Liver (tissue), 9 donors: ENCODE results near the gene LDHB. TPM values are rescaled to one million over a fixed set of nuclear protein-coding genes. Genes with fewer than 3 reads are reported as not detected.

Source experiments
- DNase-seq: peaks from one replicate; pipeline ENCODE4 v3.0.0-alpha.2; 2017; ENCODE audit warnings: low spot score
- H3K27ac ChIP-seq, 2 donors: one replicate each; pipeline ENCODE4 v1.7.0; 2013; ENCODE audit warnings: inconsistent platforms in 2 of 2, low read length in 2 of 2, control low read depth in 1 of 2, low read depth in 1 of 2, mild to moderate bottlenecking in 1 of 2
- H3K27me3 ChIP-seq, 4 donors: one replicate each; pipeline versions ENCODE4 v1.6.1 to v1.7.0; 2013; ENCODE audit warnings: low read length in 3 of 4, inconsistent platforms in 1 of 4, mild to moderate bottlenecking in 1 of 4, moderate library complexity in 1 of 4; ENCODE audit not compliant: control insufficient read depth in 4 of 4, insufficient read depth in 4 of 4
- H3K36me3 ChIP-seq, 4 donors: one replicate each; pipeline versions ENCODE4 v1.6.1 to v1.7.0; 2013; ENCODE audit warnings: low read length in 3 of 4, mild to moderate bottlenecking in 3 of 4, low read depth in 1 of 4, moderate library complexity in 1 of 4; ENCODE audit not compliant: control insufficient read depth in 4 of 4, insufficient read depth in 3 of 4
- H3K4me1 ChIP-seq, 4 donors: one replicate each; pipeline versions ENCODE4 v1.6.1 to v1.7.0; 2013; ENCODE audit warnings: low read length in 3 of 4, mild to moderate bottlenecking in 3 of 4, moderate library complexity in 1 of 4; ENCODE audit not compliant: control insufficient read depth in 4 of 4, insufficient read depth in 4 of 4
- H3K4me3 ChIP-seq, 3 donors: one replicate each; pipeline versions ENCODE4 v1.6.1 to v1.7.0; 2013; ENCODE audit warnings: low read length in 3 of 3, control low read depth in 1 of 3, low read depth in 1 of 3, mild to moderate bottlenecking in 1 of 3
- H3K9ac ChIP-seq, 2 donors: one replicate each; pipeline ENCODE4 v1.7.0; 2013; ENCODE audit warnings: low read length in 2 of 2, mild to moderate bottlenecking in 2 of 2, moderate library complexity in 2 of 2, control low read depth in 1 of 2, low read depth in 1 of 2
- H3K9me3 ChIP-seq, 4 donors: one replicate each; pipeline versions ENCODE4 v1.6.1 to v1.7.0; 2013; ENCODE audit warnings: low read length in 3 of 4; ENCODE audit not compliant: control insufficient read depth in 4 of 4
- EGR1 ChIP-seq, 2 donors: IDR thresholded peaks; 2 replicates each; pipeline ENCODE4 v1.6.1; 2016 to 2018; ENCODE audit warnings: antibody characterized with exemption in 2 of 2, low read depth in 2 of 2
- FOXA1 ChIP-seq: IDR thresholded peaks from 2 replicates; pipeline ENCODE4 v1.6.1; 2016; ENCODE audit warnings: antibody characterized with exemption
- FOXA2 ChIP-seq: IDR thresholded peaks from 2 replicates; pipeline ENCODE4 v1.6.1; 2016; ENCODE audit warnings: antibody characterized with exemption
- HNF4A ChIP-seq, 2 donors: conservative IDR thresholded peaks; 2 replicates each; pipeline ENCODE4 v1.6.1; 2016; ENCODE audit warnings: antibody characterized with exemption in 2 of 2, mild to moderate bottlenecking in 2 of 2
- JUND ChIP-seq, 2 donors: IDR thresholded peaks; 2 replicates each; pipeline ENCODE4 v1.6.1; 2016; ENCODE audit warnings: antibody characterized with exemption in 2 of 2
- NR2F2 ChIP-seq: IDR thresholded peaks from 2 replicates; pipeline ENCODE4 v1.6.1; 2016; ENCODE audit warnings: antibody characterized with exemption
- RXRA ChIP-seq, 2 donors: IDR thresholded peaks; 2 replicates each; pipeline ENCODE4 v1.6.1; 2017 to 2018; ENCODE audit warnings: antibody characterized with exemption in 2 of 2, mild to moderate bottlenecking in 1 of 2
- TAF1 ChIP-seq: conservative IDR thresholded peaks from 2 replicates; pipeline ENCODE4 v1.6.1; 2016; ENCODE audit warnings: antibody characterized with exemption, mild to moderate bottlenecking
- YY1 ChIP-seq: IDR thresholded peaks from 2 replicates; pipeline ENCODE4 v1.6.1; 2016; ENCODE audit warnings: antibody characterized with exemption, mild to moderate bottlenecking
- WGBS: extraction: QIAGEN DNeasy Blood & Tissue Kit; methylation state at CpG from one replicate; pipeline ENCODE4 v1.1.7; 2013; 5-methylcytosine and 5-hydroxymethylcytosine counted together
- polyA plus RNA-seq, 2 donors: library from polyadenylated mRNA; stranded (reverse) in 1 of 2; unstranded in 1 of 2; fragments of 200-250 nt in 1 of 2; fragments of >200 nt in 1 of 2; fragmentation: Nextera tagmentation in 1 of 2; extraction: Ambion mirVana in 1 of 2; gene quantifications; one replicate each; pipeline versions ENCODE4 v1.2.1 to v1.2.3, GENCODE V29; 2013 to 2015
- total RNA-seq, 2 donors: library from RNA; depleted of rRNA; stranded (reverse); fragments of >200 nt; gene quantifications; one replicate each; pipeline ENCODE4 v1.2.3, GENCODE V29; 2014
- TF ChIP-seq, protein P1 (sequence below): IDR thresholded peaks from 2 replicates; pipeline ENCODE4 v1.6.1; 2016; ENCODE audit warnings: antibody characterized with exemption
- TF ChIP-seq, protein P2 (sequence below): fragments of 150-350 bp; IDR thresholded peaks from 2 replicates; pipeline ENCODE4 v1.5.1; 2017; ENCODE audit warnings: improper control_type of control experiment, low read depth, low read length; ENCODE audit not compliant: missing input control
- TF ChIP-seq, protein P3 (sequence below): IDR thresholded peaks from 2 replicates; pipeline ENCODE4 v1.6.1; 2016; ENCODE audit warnings: antibody characterized with exemption
- TF ChIP-seq, protein P4 (sequence below): IDR thresholded peaks from 2 replicates; pipeline ENCODE4 v1.6.1; 2016; ENCODE audit warnings: antibody characterized with exemption
- TF ChIP-seq, protein P5 (sequence below): IDR thresholded peaks from 2 replicates; pipeline ENCODE4 v1.6.1; 2016; ENCODE audit warnings: antibody characterized with exemption, mild to moderate bottlenecking
- donor health status: healthy.
- donor health status: healthy.
- donor health status: healthy.
- donor health status: healthy.
- donor health status: healthy.

The LDHB gene
- total and polyA plus RNA-seq, 4 donors: 20.9 to 99.7 (median 42.3) TPM

DNA sequence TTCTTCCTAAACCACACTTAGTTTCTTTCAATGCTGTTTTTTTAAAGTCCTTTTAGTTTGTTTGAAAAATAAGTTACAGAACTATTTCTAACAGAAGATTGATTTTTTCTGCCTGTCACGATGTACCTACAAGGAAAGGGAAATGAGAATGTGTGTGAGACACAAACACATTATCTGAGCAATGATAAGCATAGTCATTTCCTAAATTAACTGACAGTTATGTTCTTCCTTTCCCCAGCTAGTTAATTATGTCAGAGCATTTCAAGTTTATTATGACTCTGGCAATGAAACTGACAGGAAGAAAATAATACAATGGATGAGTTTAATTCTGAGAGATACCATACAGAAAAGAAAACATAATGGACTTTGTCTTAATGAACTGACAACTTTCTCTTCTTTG lies 21.3 kb upstream of the LDHB start:
- Histone ChIP-seq H3K9ac (no peak overlapping the region), H3K9me3 (no peaks in the 10 kb centered on the region), H3K27me3 (no peaks in the 10 kb centered on the region), H3K4me3 (no peak overlapping the region), H3K4me1 (peaks cover 0 to 15% (median 7%) of the 10 kb centered on the region in 4 donors), H3K27ac (no peak overlapping the region), H3K36me3 (no peaks in the 10 kb centered on the region)
- TF ChIP-seq YY1 (no peak), NR2F2 (no peak), RXRA (IDR thresholded peaks at IDR 0.05) (no peak), EGR1 (IDR thresholded peaks at IDR 0.05; ENCODE audit: low read depth in 2 of 2) (no peak)
- TF ChIP-seq, protein P1, sequence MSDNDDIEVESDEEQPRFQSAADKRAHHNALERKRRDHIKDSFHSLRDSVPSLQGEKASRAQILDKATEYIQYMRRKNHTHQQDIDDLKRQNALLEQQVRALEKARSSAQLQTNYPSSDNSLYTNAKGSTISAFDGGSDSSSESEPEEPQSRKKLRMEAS: no peak
- TF ChIP-seq, protein P2, sequence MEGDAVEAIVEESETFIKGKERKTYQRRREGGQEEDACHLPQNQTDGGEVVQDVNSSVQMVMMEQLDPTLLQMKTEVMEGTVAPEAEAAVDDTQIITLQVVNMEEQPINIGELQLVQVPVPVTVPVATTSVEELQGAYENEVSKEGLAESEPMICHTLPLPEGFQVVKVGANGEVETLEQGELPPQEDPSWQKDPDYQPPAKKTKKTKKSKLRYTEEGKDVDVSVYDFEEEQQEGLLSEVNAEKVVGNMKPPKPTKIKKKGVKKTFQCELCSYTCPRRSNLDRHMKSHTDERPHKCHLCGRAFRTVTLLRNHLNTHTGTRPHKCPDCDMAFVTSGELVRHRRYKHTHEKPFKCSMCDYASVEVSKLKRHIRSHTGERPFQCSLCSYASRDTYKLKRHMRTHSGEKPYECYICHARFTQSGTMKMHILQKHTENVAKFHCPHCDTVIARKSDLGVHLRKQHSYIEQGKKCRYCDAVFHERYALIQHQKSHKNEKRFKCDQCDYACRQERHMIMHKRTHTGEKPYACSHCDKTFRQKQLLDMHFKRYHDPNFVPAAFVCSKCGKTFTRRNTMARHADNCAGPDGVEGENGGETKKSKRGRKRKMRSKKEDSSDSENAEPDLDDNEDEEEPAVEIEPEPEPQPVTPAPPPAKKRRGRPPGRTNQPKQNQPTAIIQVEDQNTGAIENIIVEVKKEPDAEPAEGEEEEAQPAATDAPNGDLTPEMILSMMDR: no peak
- TF ChIP-seq, protein P3, sequence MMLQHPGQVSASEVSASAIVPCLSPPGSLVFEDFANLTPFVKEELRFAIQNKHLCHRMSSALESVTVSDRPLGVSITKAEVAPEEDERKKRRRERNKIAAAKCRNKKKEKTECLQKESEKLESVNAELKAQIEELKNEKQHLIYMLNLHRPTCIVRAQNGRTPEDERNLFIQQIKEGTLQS: no peak
- no peak for DNase-seq
- whole genome bisulfite sequencing: 10% methylated on average over 1 of the region's 1 CpG

DNA sequence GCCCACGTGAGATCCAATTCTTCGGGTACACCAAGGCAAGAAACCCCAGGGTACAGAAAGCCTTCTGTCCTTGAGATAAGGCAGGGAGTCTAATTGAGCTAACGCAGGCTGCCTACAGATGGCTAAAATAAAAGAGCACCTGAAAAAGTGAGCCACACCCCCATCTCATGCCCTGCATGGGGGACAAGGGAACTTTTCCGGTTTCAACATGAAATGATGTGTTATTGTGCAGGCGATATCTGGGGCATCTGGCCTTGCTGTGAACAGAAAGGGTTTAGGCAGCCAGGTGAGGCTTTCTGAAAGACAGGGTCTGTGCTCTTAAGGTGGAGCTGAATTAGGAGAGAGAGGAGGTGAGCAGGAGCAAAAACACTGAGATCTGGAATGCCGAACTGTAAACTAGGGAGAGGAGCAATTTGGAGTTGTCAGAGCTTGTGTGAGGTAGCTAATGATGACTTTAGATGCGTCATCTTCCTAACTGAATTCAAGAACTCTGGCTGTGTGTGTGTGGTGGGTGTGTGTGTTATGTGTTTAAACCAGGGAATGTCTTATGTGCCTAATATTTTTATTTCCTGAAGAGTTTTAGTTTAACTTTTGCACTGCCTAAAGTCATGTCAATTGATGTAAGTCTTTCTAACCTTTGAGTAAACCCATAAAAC lies 20.1 kb upstream of the LDHB start:
- Histone ChIP-seq H3K4me1 (peaks cover 0 to 8% (median 3%) of the 10 kb centered on the region in 4 donors), H3K36me3 (no peaks in the 10 kb centered on the region), H3K4me3 (no peak overlapping the region), H3K9me3 (no peaks in the 10 kb centered on the region), H3K9ac (no peak overlapping the region), H3K27ac (no peak overlapping the region), H3K27me3 (no peaks in the 10 kb centered on the region)
- TF ChIP-seq FOXA2: no peak
- no peak for TF ChIP-seq RXRA (IDR thresholded peaks at IDR 0.05)
- TF ChIP-seq, protein P4, sequence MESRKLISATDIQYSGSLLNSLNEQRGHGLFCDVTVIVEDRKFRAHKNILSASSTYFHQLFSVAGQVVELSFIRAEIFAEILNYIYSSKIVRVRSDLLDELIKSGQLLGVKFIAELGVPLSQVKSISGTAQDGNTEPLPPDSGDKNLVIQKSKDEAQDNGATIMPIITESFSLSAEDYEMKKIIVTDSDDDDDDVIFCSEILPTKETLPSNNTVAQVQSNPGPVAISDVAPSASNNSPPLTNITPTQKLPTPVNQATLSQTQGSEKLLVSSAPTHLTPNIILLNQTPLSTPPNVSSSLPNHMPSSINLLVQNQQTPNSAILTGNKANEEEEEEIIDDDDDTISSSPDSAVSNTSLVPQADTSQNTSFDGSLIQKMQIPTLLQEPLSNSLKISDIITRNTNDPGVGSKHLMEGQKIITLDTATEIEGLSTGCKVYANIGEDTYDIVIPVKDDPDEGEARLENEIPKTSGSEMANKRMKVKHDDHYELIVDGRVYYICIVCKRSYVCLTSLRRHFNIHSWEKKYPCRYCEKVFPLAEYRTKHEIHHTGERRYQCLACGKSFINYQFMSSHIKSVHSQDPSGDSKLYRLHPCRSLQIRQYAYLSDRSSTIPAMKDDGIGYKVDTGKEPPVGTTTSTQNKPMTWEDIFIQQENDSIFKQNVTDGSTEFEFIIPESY: no peak
- no peak for TF ChIP-seq EGR1 (IDR thresholded peaks at IDR 0.05; ENCODE audit: low read depth in 2 of 2)
- TF ChIP-seq, protein P3: no peak
- TF ChIP-seq FOXA1: no peak
- TF ChIP-seq JUND (IDR thresholded peaks at IDR 0.05): no peak
- no peak for TF ChIP-seq TAF1
- TF ChIP-seq, protein P5, sequence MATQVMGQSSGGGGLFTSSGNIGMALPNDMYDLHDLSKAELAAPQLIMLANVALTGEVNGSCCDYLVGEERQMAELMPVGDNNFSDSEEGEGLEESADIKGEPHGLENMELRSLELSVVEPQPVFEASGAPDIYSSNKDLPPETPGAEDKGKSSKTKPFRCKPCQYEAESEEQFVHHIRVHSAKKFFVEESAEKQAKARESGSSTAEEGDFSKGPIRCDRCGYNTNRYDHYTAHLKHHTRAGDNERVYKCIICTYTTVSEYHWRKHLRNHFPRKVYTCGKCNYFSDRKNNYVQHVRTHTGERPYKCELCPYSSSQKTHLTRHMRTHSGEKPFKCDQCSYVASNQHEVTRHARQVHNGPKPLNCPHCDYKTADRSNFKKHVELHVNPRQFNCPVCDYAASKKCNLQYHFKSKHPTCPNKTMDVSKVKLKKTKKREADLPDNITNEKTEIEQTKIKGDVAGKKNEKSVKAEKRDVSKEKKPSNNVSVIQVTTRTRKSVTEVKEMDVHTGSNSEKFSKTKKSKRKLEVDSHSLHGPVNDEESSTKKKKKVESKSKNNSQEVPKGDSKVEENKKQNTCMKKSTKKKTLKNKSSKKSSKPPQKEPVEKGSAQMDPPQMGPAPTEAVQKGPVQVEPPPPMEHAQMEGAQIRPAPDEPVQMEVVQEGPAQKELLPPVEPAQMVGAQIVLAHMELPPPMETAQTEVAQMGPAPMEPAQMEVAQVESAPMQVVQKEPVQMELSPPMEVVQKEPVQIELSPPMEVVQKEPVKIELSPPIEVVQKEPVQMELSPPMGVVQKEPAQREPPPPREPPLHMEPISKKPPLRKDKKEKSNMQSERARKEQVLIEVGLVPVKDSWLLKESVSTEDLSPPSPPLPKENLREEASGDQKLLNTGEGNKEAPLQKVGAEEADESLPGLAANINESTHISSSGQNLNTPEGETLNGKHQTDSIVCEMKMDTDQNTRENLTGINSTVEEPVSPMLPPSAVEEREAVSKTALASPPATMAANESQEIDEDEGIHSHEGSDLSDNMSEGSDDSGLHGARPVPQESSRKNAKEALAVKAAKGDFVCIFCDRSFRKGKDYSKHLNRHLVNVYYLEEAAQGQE: no peak
- TF ChIP-seq NR2F2: no peak
- no peak for TF ChIP-seq YY1
- TF ChIP-seq HNF4A (conservative IDR thresholded peaks at IDR 0.05): no peak
- 93% methylated on average over 7 of the region's 7 CpGs for WGBS
- DNase-seq: no peak
